ENCODE measurements around the gene SPINK8. TPM values are rescaled to one million over a fixed set of nuclear protein-coding genes. Genes with fewer than 3 reads are reported as not detected.
"Not testable (repeated sequence)": the region's sequence is repeated elsewhere in the genome, so short reads cannot be mapped to it uniquely, and the experiment has no call there.

The SPINK8 gene
- total and polyA plus RNA-seq, 2 donors (not counting 1 experiment from before 2014, with no cell fraction given), result not detected

DNA sequence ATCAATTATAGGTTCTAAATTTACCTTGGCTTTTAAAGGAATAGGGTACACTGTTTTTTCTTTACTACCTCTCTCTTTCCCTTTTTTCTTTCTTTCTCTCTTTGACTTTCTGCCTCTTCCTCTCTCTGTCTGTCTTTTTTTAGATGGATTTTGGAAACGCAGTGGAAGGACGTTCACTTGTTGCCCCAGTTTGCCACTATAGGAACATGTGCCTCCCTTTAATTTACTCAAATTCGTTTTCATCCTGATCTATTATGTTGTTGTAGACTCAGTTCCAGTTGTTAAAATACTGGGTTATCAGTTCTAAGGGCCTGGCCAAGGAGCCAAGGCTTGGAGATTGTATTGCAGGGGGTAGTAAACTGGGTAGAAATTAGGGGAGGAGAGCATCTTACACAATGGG, 1.1 kb upstream of the SPINK8 start:
- intact Hi-C loops (cut with micrococcal nuclease), result no loop called here

DNA sequence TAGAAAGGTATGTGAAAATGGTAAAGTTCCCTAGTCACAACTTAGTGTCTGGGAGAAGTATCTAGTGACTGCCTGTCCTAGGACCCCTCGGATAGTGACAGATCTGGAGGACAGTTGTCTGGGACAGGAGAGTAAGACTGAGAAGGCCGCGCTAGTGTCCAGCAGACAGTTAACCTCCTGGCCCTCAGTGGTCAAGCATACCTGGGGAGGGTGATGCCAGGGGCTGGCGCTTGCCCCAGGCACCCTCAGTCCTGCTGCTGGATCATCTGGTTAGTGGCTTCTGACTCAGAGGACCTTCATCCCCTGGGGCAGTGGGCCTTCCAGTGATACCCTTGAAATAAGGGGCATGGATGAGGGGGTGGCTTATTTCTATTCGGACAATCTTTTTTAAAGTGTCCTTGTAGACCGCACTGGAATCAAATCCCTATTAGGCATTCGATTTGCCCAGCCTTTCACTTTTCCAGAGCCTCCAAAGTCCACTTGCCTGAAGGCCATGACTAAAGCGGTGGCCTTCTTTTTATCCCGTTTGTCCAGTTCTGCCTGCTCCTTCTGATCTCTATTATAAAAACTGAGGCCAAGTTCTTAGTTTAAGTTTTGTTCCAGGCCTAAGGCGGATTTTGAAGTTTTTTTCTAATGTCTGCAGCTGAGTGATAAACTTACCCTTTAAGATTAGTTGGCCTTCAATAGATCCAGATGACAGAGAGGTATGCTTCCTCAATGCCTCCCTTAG, 1.6 kb downstream of the SPINK8 start:
- H3K79me2 ChIP-seq (ENCODE audit: control insufficient read depth, insufficient read depth, low read length); ATAC-seq (ENCODE audit: low read depth); intact Hi-C loops (cut with micrococcal nuclease); H4K20me1 ChIP-seq (ENCODE audit: control insufficient read depth, insufficient read depth, low read length, poor library complexity, severe bottlenecking); H3K9me3 ChIP-seq (ENCODE audit: control extremely low read depth in 1 of 3, control insufficient read depth in 2 of 3, insufficient read depth in 1 of 3, low read length in 2 of 3); H3K9me3 Mint-ChIP-seq (ENCODE audit: insufficient read depth); H3K4me1 ChIP-seq (ENCODE audit: control insufficient read depth in 2 of 2, insufficient read depth in 2 of 2, low read length in 2 of 2); H3K27ac Mint-ChIP-seq; H3K4me3 ChIP-seq (ENCODE audit: control extremely low read depth in 1 of 5, extremely low read depth in 1 of 5, insufficient read depth in 1 of 5, low read depth in 2 of 5, low read length in 4 of 5); H3K9ac ChIP-seq (ENCODE audit: low read length); H3K4me3 Mint-ChIP-seq; DNase-seq; H3K36me3 ChIP-seq (replicated peaks in 1 of 2; ENCODE audit: control extremely low read depth in 1 of 2, control insufficient read depth in 1 of 2, extremely low read depth in 1 of 2, insufficient read depth in 2 of 2, low read length in 1 of 2); CTCF ChIA-PET; H3K27me3 ChIP-seq (replicated peaks in 1 of 4; ENCODE audit: control extremely low read depth in 1 of 4, control insufficient read depth in 3 of 4, insufficient read depth in 4 of 4, low read length in 3 of 4); H3K4me1 Mint-ChIP-seq; POLR2A ChIA-PET; H3K27ac ChIP-seq (ENCODE audit: low read length in 2 of 2); H2AFZ ChIP-seq (ENCODE audit: insufficient read depth, low read depth, low read length, poor library complexity, severe bottlenecking); H3K4me2 ChIP-seq (replicated peaks; ENCODE audit: low read depth, low read length, poor library complexity, severe bottlenecking): not testable (repeated sequence)
- H3K27me3 Mint-ChIP-seq, result peaks cover 28% of the 10 kb centered on the region
- WGBS (ENCODE audit: insufficient coverage), result 92% methylated on average over 7 of the region's 10 CpGs

More for the DNA sequence above, 1.1 kb upstream of the SPINK8 start:
- Mint-ChIP-seq H3K4me1 (no peaks in the 10 kb centered on the region), H3K27ac (no peak overlapping the region), H3K27me3 (peaks cover 31% of the 10 kb centered on the region), H3K4me3 (no peak overlapping the region), H3K9me3 (ENCODE audit: insufficient read depth) (no peaks in the 10 kb centered on the region)
- Histone ChIP-seq H4K20me1 (ENCODE audit: control insufficient read depth, insufficient read depth, low read length, poor library complexity, severe bottlenecking) (no peaks in the 10 kb centered on the region), H3K27ac (ENCODE audit: low read length in 2 of 2) (no peak overlapping the region), H3K9ac (ENCODE audit: low read length) (no peak overlapping the region), H3K4me3 (ENCODE audit: control extremely low read depth in 1 of 5, extremely low read depth in 1 of 5, insufficient read depth in 1 of 5, low read depth in 2 of 5, low read length in 4 of 5) (no peak overlapping the region), H3K4me1 (ENCODE audit: control insufficient read depth in 2 of 2, insufficient read depth in 2 of 2, low read length in 2 of 2) (no peaks in the 10 kb centered on the region), H3K9me3 (ENCODE audit: control extremely low read depth in 1 of 3, control insufficient read depth in 2 of 3, insufficient read depth in 1 of 3, low read length in 2 of 3) (peaks cover 0 to 3% (median 0%) of the 10 kb centered on the region in 3 donors), H3K36me3 (replicated peaks in 1 of 2; ENCODE audit: control extremely low read depth in 1 of 2, control insufficient read depth in 1 of 2, extremely low read depth in 1 of 2, insufficient read depth in 2 of 2, low read length in 1 of 2) (no peaks in the 10 kb centered on the region), H3K4me2 (replicated peaks; ENCODE audit: low read depth, low read length, poor library complexity, severe bottlenecking) (no peak overlapping the region), H3K79me2 (ENCODE audit: control insufficient read depth, insufficient read depth, low read length) (no peaks in the 10 kb centered on the region), H3K27me3 (replicated peaks in 1 of 4; ENCODE audit: control extremely low read depth in 1 of 4, control insufficient read depth in 3 of 4, insufficient read depth in 4 of 4, low read length in 3 of 4) (peaks cover 0 to 16% (median 2%) of the 10 kb centered on the region in 4 experiments), H2AFZ (ENCODE audit: insufficient read depth, low read depth, low read length, poor library complexity, severe bottlenecking) (no peak overlapping the region)
- ATAC-seq (ENCODE audit: low read depth), result no peak
- ChIA-PET POLR2A (no interaction called here), CTCF (no interaction called here)
- no peak for DNase-seq
- TF ChIP-seq EZH2 (IDR thresholded peaks at IDR 0.05; ENCODE audit: borderline replicate concordance, insufficient read depth, low read depth, low read length, poor library complexity, severe bottlenecking), result no peak
- TF ChIP-seq, protein P1, sequence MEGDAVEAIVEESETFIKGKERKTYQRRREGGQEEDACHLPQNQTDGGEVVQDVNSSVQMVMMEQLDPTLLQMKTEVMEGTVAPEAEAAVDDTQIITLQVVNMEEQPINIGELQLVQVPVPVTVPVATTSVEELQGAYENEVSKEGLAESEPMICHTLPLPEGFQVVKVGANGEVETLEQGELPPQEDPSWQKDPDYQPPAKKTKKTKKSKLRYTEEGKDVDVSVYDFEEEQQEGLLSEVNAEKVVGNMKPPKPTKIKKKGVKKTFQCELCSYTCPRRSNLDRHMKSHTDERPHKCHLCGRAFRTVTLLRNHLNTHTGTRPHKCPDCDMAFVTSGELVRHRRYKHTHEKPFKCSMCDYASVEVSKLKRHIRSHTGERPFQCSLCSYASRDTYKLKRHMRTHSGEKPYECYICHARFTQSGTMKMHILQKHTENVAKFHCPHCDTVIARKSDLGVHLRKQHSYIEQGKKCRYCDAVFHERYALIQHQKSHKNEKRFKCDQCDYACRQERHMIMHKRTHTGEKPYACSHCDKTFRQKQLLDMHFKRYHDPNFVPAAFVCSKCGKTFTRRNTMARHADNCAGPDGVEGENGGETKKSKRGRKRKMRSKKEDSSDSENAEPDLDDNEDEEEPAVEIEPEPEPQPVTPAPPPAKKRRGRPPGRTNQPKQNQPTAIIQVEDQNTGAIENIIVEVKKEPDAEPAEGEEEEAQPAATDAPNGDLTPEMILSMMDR (IDR thresholded peaks at IDR 0.05), result no peak
- WGBS (ENCODE audit: insufficient coverage), result no CpG with 5 or more reads among the region's 3 CpGs

All from B cell (primary cell).